H9 (cell line): ENCODE data around the gene SPTLC1. TPM values are rescaled to one million over a fixed set of nuclear protein-coding genes. Genes with fewer than 3 reads are reported as not detected.

ENCODE experiments used
- DNase-seq: peaks from one replicate; pipeline ENCODE4 v3.0.0-alpha.2; 2017
- H2AFZ ChIP-seq: one replicate; pipeline ENCODE4 v1.6.1; 2013; ENCODE audit warnings: mild to moderate bottlenecking, low read length, control low read depth, moderate library complexity
- H2AK5ac ChIP-seq: 2 replicates; pipeline ENCODE4 v1.6.1; 2013; ENCODE audit warnings: low read length, control low read depth, mixed read lengths; ENCODE audit not compliant: insufficient read length
- H2BK120ac ChIP-seq: one replicate; pipeline ENCODE4 v1.6.1; 2013; ENCODE audit warnings: low read depth, mild to moderate bottlenecking, low read length, control low read depth, inconsistent platforms; ENCODE audit not compliant: poor library complexity, severe bottlenecking
- H2BK12ac ChIP-seq: 2 replicates; pipeline ENCODE4 v1.6.1; 2013; ENCODE audit warnings: low read length, control low read depth, mixed read lengths, low read depth; ENCODE audit not compliant: insufficient read length
- H2BK15ac ChIP-seq: 2 replicates; pipeline ENCODE4 v1.6.1; 2013; ENCODE audit warnings: low read depth, low read length, control low read depth
- H2BK20ac ChIP-seq: one replicate; pipeline ENCODE4 v1.6.1; 2013; ENCODE audit warnings: low read depth, mild to moderate bottlenecking, low read length, control low read depth, inconsistent platforms; ENCODE audit not compliant: poor library complexity, severe bottlenecking
- H2BK5ac ChIP-seq: 2 replicates; pipeline ENCODE4 v1.6.1; 2013; ENCODE audit warnings: low read length, control low read depth, mixed read lengths; ENCODE audit not compliant: insufficient read length
- H3K14ac ChIP-seq: 2 replicates; pipeline ENCODE4 v1.6.1; 2013; ENCODE audit warnings: low read length, control low read depth; ENCODE audit not compliant: insufficient read depth
- H3K18ac ChIP-seq: 2 replicates; pipeline ENCODE4 v1.6.1; 2013; ENCODE audit warnings: low read depth, mild to moderate bottlenecking, mixed read lengths, low read length, control low read depth; ENCODE audit not compliant: insufficient read length
- H3K23ac ChIP-seq: 2 replicates; pipeline ENCODE4 v1.6.1; 2013; ENCODE audit warnings: low read length, control low read depth, mixed read lengths, low read depth; ENCODE audit not compliant: insufficient read length
- H3K23me2 ChIP-seq: 2 replicates; pipeline ENCODE4 v1.6.1; 2013; ENCODE audit warnings: low read depth, mild to moderate bottlenecking, mixed read lengths, low read length, control low read depth; ENCODE audit not compliant: insufficient read length, poor library complexity, severe bottlenecking
- H3K27ac ChIP-seq: 2 replicates; pipeline ENCODE4 v1.5.1; 2013; ENCODE audit warnings: low read length, control low read depth, mixed read lengths, low read depth; ENCODE audit not compliant: insufficient read length
- H3K27me3 ChIP-seq: 2 replicates; pipeline ENCODE4 v1.6.1; 2013; ENCODE audit warnings: low read length, control low read depth, inconsistent platforms; ENCODE audit not compliant: insufficient read depth
- H3K4ac ChIP-seq: 2 replicates; pipeline ENCODE4 v1.6.1; 2013; ENCODE audit warnings: low read depth, mild to moderate bottlenecking, control low read depth, inconsistent platforms, low read length, moderate library complexity
- H3K4me1 ChIP-seq: 2 replicates; pipeline ENCODE4 v1.6.1; 2013; ENCODE audit warnings: low read length, control low read depth, inconsistent platforms; ENCODE audit not compliant: insufficient read depth
- H3K4me2 ChIP-seq: 2 replicates; pipeline ENCODE4 v1.6.1; 2013; ENCODE audit warnings: low read length, control low read depth, mixed read lengths; ENCODE audit not compliant: insufficient read length, insufficient read depth
- H3K56ac ChIP-seq: 2 replicates; pipeline ENCODE4 v1.6.1; 2013; ENCODE audit warnings: low read depth, mild to moderate bottlenecking, mixed read lengths, low read length, control low read depth; ENCODE audit not compliant: insufficient read length
- H3K79me1 ChIP-seq: 2 replicates; pipeline ENCODE4 v1.6.1; 2013; ENCODE audit warnings: low read depth, mild to moderate bottlenecking, moderate library complexity, low read length, control low read depth, inconsistent platforms; ENCODE audit not compliant: insufficient read depth, poor library complexity, severe bottlenecking
- H3K79me2 ChIP-seq: 2 replicates; pipeline ENCODE4 v1.6.1; 2013; ENCODE audit warnings: low read length, control low read depth, inconsistent platforms; ENCODE audit not compliant: insufficient read depth
- H3K9ac ChIP-seq: 2 replicates; pipeline ENCODE4 v1.6.1; 2013; ENCODE audit warnings: low read length, control low read depth, mixed read lengths; ENCODE audit not compliant: insufficient read length; ENCODE audit errors: extremely low read depth
- H3K9me3 ChIP-seq: one replicate; pipeline ENCODE4 v1.6.1; 2013; ENCODE audit warnings: low read depth, low read length, inconsistent platforms; ENCODE audit not compliant: control insufficient read depth
- H3T11ph ChIP-seq: one replicate; pipeline ENCODE4 v1.6.1; 2013; ENCODE audit warnings: mild to moderate bottlenecking, low read length, control low read depth, inconsistent platforms
- H4K20me1 ChIP-seq: one replicate; pipeline ENCODE4 v1.6.1; 2013; ENCODE audit not compliant: control insufficient read depth, insufficient read length, insufficient read depth
- H4K5ac ChIP-seq: 2 replicates; pipeline ENCODE4 v1.6.1; 2013; ENCODE audit warnings: low read depth, mild to moderate bottlenecking, mixed read lengths, low read length, control low read depth; ENCODE audit not compliant: insufficient read length
- H4K8ac ChIP-seq: replicated peaks from 2 replicates; pipeline ENCODE4 v1.6.1; 2013; ENCODE audit warnings: low read length, control low read depth, mixed read lengths, low read depth; ENCODE audit not compliant: insufficient read length
- H4K91ac ChIP-seq: 2 replicates; pipeline ENCODE4 v1.6.1; 2013; ENCODE audit warnings: low read depth, mild to moderate bottlenecking, moderate library complexity, mixed read lengths, low read length, control low read depth; ENCODE audit not compliant: insufficient read length
- H3K27ac Mint-ChIP-seq, 3 experiments: 2 replicates in 2 of 3; 3 replicates in 1 of 3; pipeline ENCODE4 v1.8.0; 2020 to 2021; ENCODE audit warnings: mixed read lengths in 3 of 3, mild to moderate bottlenecking in 1 of 3, moderate library complexity in 1 of 3
- H3K27me3 Mint-ChIP-seq: 2 replicates; pipeline ENCODE4 v1.8.0; 2021; ENCODE audit warnings: low read depth, mild to moderate bottlenecking, moderate library complexity, mixed read lengths
- H3K36me3 Mint-ChIP-seq, 3 experiments: 2 replicates in 2 of 3; 3 replicates in 1 of 3; pipeline ENCODE4 v1.8.0; 2020 to 2021; ENCODE audit warnings: low read depth in 3 of 3, mixed read lengths in 3 of 3; ENCODE audit not compliant: insufficient read depth in 1 of 3
- H3K4me1 Mint-ChIP-seq, 2 experiments: 2 replicates each; pipeline ENCODE4 v1.8.0; 2020; ENCODE audit warnings: mixed read lengths in 2 of 2
- H3K4me3 Mint-ChIP-seq, 2 experiments: 2 replicates in 1 of 2; 3 replicates in 1 of 2; pipeline ENCODE4 v1.8.0; 2020 to 2021; ENCODE audit warnings: mild to moderate bottlenecking in 2 of 2, mixed read lengths in 2 of 2, moderate library complexity in 1 of 2
- H3K9me3 Mint-ChIP-seq, 2 experiments: 2 replicates in 1 of 2; 3 replicates in 1 of 2; pipeline ENCODE4 v1.8.0; 2020; ENCODE audit warnings: mild to moderate bottlenecking in 2 of 2, mixed read lengths in 2 of 2, moderate library complexity in 1 of 2
- WGBS: extraction: QIAGEN DNeasy Blood & Tissue Kit; methylation state at CpG from one replicate; pipeline ENCODE4 v1.1.7; 2013; ENCODE audit warnings: missing lambda C conversion rate, low lambda C conversion rate, mixed read lengths; ENCODE audit not compliant: insufficient read length; ENCODE audit errors: extremely low coverage; 5-methylcytosine and 5-hydroxymethylcytosine counted together
- total RNA-seq: library from RNA; stranded (reverse); gene quantifications from 2 replicates; pipeline ENCODE4 v1.2.1, GENCODE V29; 2021
- TF ChIP-seq, protein P1 (sequence below): fragments of 200-600 bp; sonication (generic); conservative IDR thresholded peaks from 3 replicates; pipeline ENCODE4 v1.8.0; 2021; ENCODE audit warnings: antibody characterized with exemption, mild to moderate bottlenecking

The SPTLC1 gene
- total RNA-seq, 1 experiment from 2014 or later, result 73.5 TPM

DNA sequence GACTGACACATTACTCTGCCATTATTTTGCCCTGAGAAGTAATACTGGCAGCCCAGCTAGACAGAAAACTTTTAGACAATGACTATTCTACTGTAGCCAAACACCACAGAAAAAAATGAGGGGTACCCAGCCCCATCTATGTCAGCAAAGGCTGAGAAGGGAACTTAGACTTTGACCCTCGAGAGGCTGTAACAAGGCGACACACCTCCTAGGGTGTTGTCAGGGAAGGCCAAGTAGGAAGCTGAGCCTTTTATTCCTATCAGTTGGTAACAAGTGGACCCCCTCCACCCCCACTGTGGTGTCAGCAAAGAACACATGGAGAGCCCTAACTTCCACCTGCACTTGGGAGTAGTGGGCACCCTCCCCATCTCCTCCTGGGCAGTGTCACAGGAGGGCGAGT, 55.6 kb downstream of the SPTLC1 start:
- TF ChIP-seq, protein P1, sequence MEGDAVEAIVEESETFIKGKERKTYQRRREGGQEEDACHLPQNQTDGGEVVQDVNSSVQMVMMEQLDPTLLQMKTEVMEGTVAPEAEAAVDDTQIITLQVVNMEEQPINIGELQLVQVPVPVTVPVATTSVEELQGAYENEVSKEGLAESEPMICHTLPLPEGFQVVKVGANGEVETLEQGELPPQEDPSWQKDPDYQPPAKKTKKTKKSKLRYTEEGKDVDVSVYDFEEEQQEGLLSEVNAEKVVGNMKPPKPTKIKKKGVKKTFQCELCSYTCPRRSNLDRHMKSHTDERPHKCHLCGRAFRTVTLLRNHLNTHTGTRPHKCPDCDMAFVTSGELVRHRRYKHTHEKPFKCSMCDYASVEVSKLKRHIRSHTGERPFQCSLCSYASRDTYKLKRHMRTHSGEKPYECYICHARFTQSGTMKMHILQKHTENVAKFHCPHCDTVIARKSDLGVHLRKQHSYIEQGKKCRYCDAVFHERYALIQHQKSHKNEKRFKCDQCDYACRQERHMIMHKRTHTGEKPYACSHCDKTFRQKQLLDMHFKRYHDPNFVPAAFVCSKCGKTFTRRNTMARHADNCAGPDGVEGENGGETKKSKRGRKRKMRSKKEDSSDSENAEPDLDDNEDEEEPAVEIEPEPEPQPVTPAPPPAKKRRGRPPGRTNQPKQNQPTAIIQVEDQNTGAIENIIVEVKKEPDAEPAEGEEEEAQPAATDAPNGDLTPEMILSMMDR, result no peak
- Histone ChIP-seq H4K5ac (no peak overlapping the region), H3T11ph (no peak overlapping the region), H3K23me2 (no peaks in the 10 kb centered on the region), H3K79me2 (no peaks in the 10 kb centered on the region), H2AFZ (no peak overlapping the region), H2BK15ac (no peak overlapping the region), H3K9ac (no peak overlapping the region), H3K4me2 (no peak overlapping the region), H3K27me3 (no peaks in the 10 kb centered on the region), H3K23ac (no peak overlapping the region), H3K4me1 (no peaks in the 10 kb centered on the region; the same call in 1 of the 2 replicates), H2AK5ac (no peak overlapping the region), H4K8ac (no peak overlapping the region), H2BK120ac (no peak overlapping the region), H3K18ac (no peak overlapping the region), H2BK5ac (no peak overlapping the region), H3K79me1 (no peaks in the 10 kb centered on the region), H3K14ac (no peak overlapping the region), H3K56ac (no peak overlapping the region), H4K91ac (no peak overlapping the region), H2BK20ac (no peak overlapping the region), H3K9me3 (no peaks in the 10 kb centered on the region), H4K20me1 (no peaks in the 10 kb centered on the region), H3K4ac (no peak overlapping the region), H2BK12ac (no peak overlapping the region), H3K27ac (no peak overlapping the region)
- Mint-ChIP-seq H3K27me3 (no peaks in the 10 kb centered on the region), H3K27ac (peak overlapping the region in 1 of 3 experiments; percentile 70; a peak in 1 of 7 replicates), H3K9me3 (peaks cover 32 to 33% of the 10 kb centered on the region in 2 experiments), H3K36me3 (peaks cover 44 to 63% (median 58%) of the 10 kb centered on the region in 3 experiments), H3K4me1 (peaks cover 50 to 55% of the 10 kb centered on the region in 2 experiments), H3K4me3 (no peak overlapping the region; a peak in 1 of 5 replicates)
- no peak for DNase-seq
- no CpG with 5 or more reads among the region's 3 CpGs for WGBS
